NCI-H2107 (cell line): ENCODE data around the gene DCT.
"Not testable (repeated sequence)": the region's sequence is repeated elsewhere in the genome, so short reads cannot be mapped to it uniquely, and the experiment has no call there.

Experiments used
- DNase-seq: peaks from one replicate; lab custom pipeline; 2025; lab: John Stamatoyannopoulos, UW

The DCT gene

GRCh38 chr13:94479616-94480015 lies at the start of gene DCT:
TSS of gene DCT (minus strand) at chr13:94479682. CDS start at chr13:94479255, 427 bp downstream.
- DNase-seq, result no peak

- DNase-seq, result not testable (repeated sequence)
Measured at GRCh38 chr13:94526956-94527355, 47.5 kb upstream of the DCT start.

- DNase-seq, result no peak
Measured at GRCh38 chr13:94525781-94526180, 46.3 kb upstream of the DCT start.

- no peak for DNase-seq
Measured at GRCh38 chr13:94524407-94524806, 44.9 kb upstream of the DCT start.

GRCh38 chr13:94520001-94520400 lies 40.5 kb upstream of the DCT start:
- DNase-seq, result no peak

GRCh38 chr13:94516456-94516855 lies 37.0 kb upstream of the DCT start:
- DNase-seq, result no peak

- no peak for DNase-seq
Measured at GRCh38 chr13:94515911-94516310, 36.4 kb upstream of the DCT start.

- no peak for DNase-seq
Measured at GRCh38 chr13:94515374-94515773, 35.9 kb upstream of the DCT start.

GRCh38 chr13:94513026-94513425 lies 33.5 kb upstream of the DCT start:
- DNase-seq, result no peak

- no peak for DNase-seq
Measured at GRCh38 chr13:94505730-94506129, 26.2 kb upstream of the DCT start.

- DNase-seq, result no peak
Measured at GRCh38 chr13:94503851-94504250, 24.4 kb upstream of the DCT start.

GRCh38 chr13:94498831-94499230 lies 19.3 kb upstream of the DCT start:
- not testable (repeated sequence) for DNase-seq

GRCh38 chr13:94495806-94496205 lies 16.3 kb upstream of the DCT start:
- DNase-seq, result no peak

GRCh38 chr13:94494026-94494425 lies 14.5 kb upstream of the DCT start:
- no peak for DNase-seq

GRCh38 chr13:94487043-94487442 lies 7.6 kb upstream of the DCT start:
- no peak for DNase-seq

- no peak for DNase-seq
Measured at GRCh38 chr13:94483970-94484369, 4.5 kb upstream of the DCT start.

- DNase-seq, result no peak
Measured at GRCh38 chr13:94481941-94482340, 2.5 kb upstream of the DCT start.

- DNase-seq, result no peak
Measured at GRCh38 chr13:94480672-94481145, 1.2 kb upstream of the DCT start.

- DNase-seq, result no peak
Measured at GRCh38 chr13:94478913-94479312, 569 bp downstream of the DCT start.

GRCh38 chr13:94470126-94470525 lies 9.4 kb downstream of the DCT start:
- no peak for DNase-seq

- no peak for DNase-seq
Measured at GRCh38 chr13:94464771-94465170, 14.7 kb downstream of the DCT start.

- DNase-seq, result no peak
Measured at GRCh38 chr13:94462670-94463069, 16.8 kb downstream of the DCT start.

GRCh38 chr13:94459116-94459515 lies 20.4 kb downstream of the DCT start:
- DNase-seq, result no peak

- DNase-seq, result no peak
Measured at GRCh38 chr13:94455414-94455813, 24.1 kb downstream of the DCT start.

- DNase-seq, result no peak
Measured at GRCh38 chr13:94454906-94455305, 24.6 kb downstream of the DCT start.
